Measurements from ENCODE around the gene HMGA1. TPM values are rescaled to one million over a fixed set of nuclear protein-coding genes. Genes with fewer than 3 reads are reported as not detected.

HMGA1 gene
- total RNA-seq, 4 donors from 2014 or later: 23.2 to 112 (median 63.2) TPM

DNA sequence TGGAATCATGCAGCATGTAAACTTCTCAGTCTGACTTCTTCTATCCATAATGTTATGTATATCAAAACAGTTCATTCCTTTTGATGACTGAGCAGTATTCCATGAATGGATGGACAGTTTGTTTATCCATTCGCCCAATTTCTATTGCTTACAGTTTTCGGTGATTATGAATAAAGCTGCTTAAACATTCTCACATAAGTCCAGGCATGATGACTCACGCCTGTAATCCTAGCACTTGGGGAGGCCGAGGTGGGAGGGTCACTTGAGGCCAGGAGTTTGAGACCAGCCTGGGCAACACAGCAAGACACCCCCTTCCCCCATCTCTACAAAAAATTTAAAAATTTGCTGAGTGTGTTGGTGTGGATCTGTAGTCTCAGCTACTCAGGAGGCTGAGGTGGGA lies 22.9 kb upstream of the HMGA1 start:
- Histone ChIP-seq H3K4me1 (no peaks in the 10 kb centered on the region), H3K9me3 (no peaks in the 10 kb centered on the region), H3K4me3 (no peak overlapping the region), H3K36me3 (no peaks in the 10 kb centered on the region), H3K27me3 (no peaks in the 10 kb centered on the region), H3K27ac (no peak overlapping the region)
- 80 to 83% methylated on average over 2 to 4 of the region's 4 CpGs for WGBS, 2 donors (ENCODE audit: low coverage in 1 of 2)
- DNase-seq: no peak
- intact Hi-C loops (cut with DNase I; ENCODE audit: low total_unique reads) (no loop called here), in situ Hi-C loops (cut with MboI; ENCODE audit: low pct_ligation_motif_present in 1 of 4, low pct_unique_long_range_greater_than_20kb in 1 of 4, low sequenced_read_pairs in 3 of 4) (loop anchor here in 1 of 4 donors (25.0 kb wide), 1 partner anchor 199 kb away; no protein-coding TSS in a partner anchor)
- TF ChIP-seq EP300 (IDR thresholded peaks at IDR 0.05; ENCODE audit: low read depth) (no peak), POLR2AphosphoS5 (IDR thresholded peaks at IDR 0.05) (no peak), POLR2A (IDR thresholded peaks at IDR 0.05) (no peak)
- TF ChIP-seq, protein P1, sequence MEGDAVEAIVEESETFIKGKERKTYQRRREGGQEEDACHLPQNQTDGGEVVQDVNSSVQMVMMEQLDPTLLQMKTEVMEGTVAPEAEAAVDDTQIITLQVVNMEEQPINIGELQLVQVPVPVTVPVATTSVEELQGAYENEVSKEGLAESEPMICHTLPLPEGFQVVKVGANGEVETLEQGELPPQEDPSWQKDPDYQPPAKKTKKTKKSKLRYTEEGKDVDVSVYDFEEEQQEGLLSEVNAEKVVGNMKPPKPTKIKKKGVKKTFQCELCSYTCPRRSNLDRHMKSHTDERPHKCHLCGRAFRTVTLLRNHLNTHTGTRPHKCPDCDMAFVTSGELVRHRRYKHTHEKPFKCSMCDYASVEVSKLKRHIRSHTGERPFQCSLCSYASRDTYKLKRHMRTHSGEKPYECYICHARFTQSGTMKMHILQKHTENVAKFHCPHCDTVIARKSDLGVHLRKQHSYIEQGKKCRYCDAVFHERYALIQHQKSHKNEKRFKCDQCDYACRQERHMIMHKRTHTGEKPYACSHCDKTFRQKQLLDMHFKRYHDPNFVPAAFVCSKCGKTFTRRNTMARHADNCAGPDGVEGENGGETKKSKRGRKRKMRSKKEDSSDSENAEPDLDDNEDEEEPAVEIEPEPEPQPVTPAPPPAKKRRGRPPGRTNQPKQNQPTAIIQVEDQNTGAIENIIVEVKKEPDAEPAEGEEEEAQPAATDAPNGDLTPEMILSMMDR (IDR thresholded peaks at IDR 0.05): no peak

DNA sequence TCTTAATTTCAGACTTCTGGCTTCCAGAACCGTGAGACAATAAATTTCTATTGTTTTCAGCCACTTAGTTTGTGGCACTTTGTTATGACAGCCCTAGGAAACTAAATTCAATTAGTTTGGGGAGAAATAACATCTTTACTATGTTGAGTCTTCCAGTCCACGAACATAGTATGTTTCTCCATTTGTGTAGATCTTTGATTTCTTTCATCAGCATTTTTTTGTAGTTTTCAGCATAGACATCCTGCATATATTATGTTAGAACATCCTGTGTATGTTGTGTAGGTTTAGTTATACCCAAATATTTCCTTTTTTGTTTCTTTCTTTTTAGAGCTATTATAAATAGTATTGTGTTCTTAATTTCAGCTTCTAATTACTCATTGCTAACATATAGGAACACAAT lies 18.0 kb upstream of the HMGA1 start:
- DNase-seq: no peak
- Histone ChIP-seq H3K27ac (no peak overlapping the region), H3K36me3 (no peaks in the 10 kb centered on the region), H3K4me3 (no peak overlapping the region), H3K4me1 (peaks cover 0 to 8% (median 6%) of the 10 kb centered on the region in 4 donors), H3K27me3 (no peaks in the 10 kb centered on the region), H3K9me3 (no peaks in the 10 kb centered on the region)
- 44 to 53% methylated on average over 2 of the region's 2 CpGs for WGBS, 2 donors (ENCODE audit: low coverage in 1 of 2)
- TF ChIP-seq, protein P1 (IDR thresholded peaks at IDR 0.05): no peak
- TF ChIP-seq POLR2A (IDR thresholded peaks at IDR 0.05) (no peak), EP300 (IDR thresholded peaks at IDR 0.05; ENCODE audit: low read depth) (no peak), POLR2AphosphoS5 (IDR thresholded peaks at IDR 0.05) (no peak)
- intact Hi-C loops (cut with DNase I; ENCODE audit: low total_unique reads) (no loop called here), in situ Hi-C loops (cut with MboI; ENCODE audit: low pct_ligation_motif_present in 1 of 4, low pct_unique_long_range_greater_than_20kb in 1 of 4, low sequenced_read_pairs in 3 of 4) (loop anchor here in 1 of 4 donors (25.0 kb wide), 1 partner anchor 194 kb away; no protein-coding TSS in a partner anchor)

DNA sequence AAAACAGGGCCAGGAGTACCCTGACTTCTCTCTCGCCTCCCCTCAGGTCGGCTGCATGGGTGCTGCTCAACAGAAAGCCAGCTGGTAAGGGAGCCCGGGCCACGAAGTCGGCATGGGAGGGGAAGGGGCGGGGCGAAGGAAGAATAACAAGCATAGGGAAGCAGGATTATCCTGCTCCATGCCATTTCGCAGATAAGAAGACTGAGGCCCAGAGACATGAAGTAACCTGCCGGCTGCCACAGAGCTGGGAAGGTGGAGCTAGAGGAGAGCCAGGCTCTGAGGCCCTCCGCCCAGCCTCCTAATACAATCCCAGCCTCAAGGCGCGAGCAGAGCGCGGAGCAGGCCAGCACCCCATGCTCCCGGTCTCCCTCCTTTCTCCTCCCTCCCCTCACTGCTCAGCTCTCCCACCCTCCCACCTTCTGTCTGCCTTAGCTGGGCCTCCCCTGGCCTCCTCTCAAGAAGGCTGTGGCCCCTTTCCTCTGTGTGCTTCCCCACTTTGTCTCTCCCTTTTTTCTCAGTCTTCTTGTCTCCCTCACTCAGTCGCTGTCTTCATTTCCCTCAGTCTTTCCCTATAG lies 13.2 kb upstream of the HMGA1 start:
- 33 to 40% methylated on average over 2 to 16 of the region's 16 CpGs for WGBS, 2 donors (ENCODE audit: low coverage in 1 of 2)

More for the DNA sequence above, 13.2 kb upstream of the HMGA1 start:
- in situ Hi-C loops (cut with MboI; ENCODE audit: low pct_ligation_motif_present in 1 of 4, low pct_unique_long_range_greater_than_20kb in 1 of 4, low sequenced_read_pairs in 3 of 4): loop anchor here in 1 of 4 donors (25.0 kb wide), 1 partner anchor 189 kb away; no protein-coding TSS in a partner anchor
- no peaks in the 10 kb centered on the region for H3K9me3 ChIP-seq
- peaks cover 0 to 13% (median 10%) of the 10 kb centered on the region in 4 donors for H3K4me1 ChIP-seq
- peak overlapping the region; percentile 91 to 94 (median 92) for H3K27ac ChIP-seq
- no peaks in the 10 kb centered on the region for H3K27me3 ChIP-seq
- no peak for TF ChIP-seq POLR2A (IDR thresholded peaks at IDR 0.05)
- no peak for TF ChIP-seq POLR2AphosphoS5 (IDR thresholded peaks at IDR 0.05)
- TF ChIP-seq EP300 (IDR thresholded peaks at IDR 0.05; ENCODE audit: low read depth): no peak
- TF ChIP-seq, protein P1 (IDR thresholded peaks at IDR 0.05): no peak
- no peaks in the 10 kb centered on the region for H3K36me3 ChIP-seq
- peak; percentile 44 for DNase-seq
- H3K4me3 ChIP-seq: peak overlapping the region in 2 of 4 donors; percentile 6 to 76
- intact Hi-C loops (cut with DNase I; ENCODE audit: low total_unique reads): no loop called here
